ENCODE measurements around the gene PPP5C.
"Not testable (repeated sequence)": the region's sequence is repeated elsewhere in the genome, so short reads cannot be mapped to it uniquely, and the experiment has no call there.

PPP5C gene

GRCh38 chr19:46364359-46364758, 17.5 kb downstream of the PPP5C start:
- DNase-seq (ENCODE audit: low read depth, low spot score) = no peak

GRCh38 chr19:46365561-46365960, 18.7 kb downstream of the PPP5C start:
- DNase-seq (ENCODE audit: low read depth, low spot score) = no peak

- DNase-seq (ENCODE audit: low read depth, low spot score) = no peak
Measured at GRCh38 chr19:46366620-46367292, 19.9 kb downstream of the PPP5C start.

- no peak for DNase-seq (ENCODE audit: low read depth, low spot score)
Measured at GRCh38 chr19:46367426-46367825, 20.5 kb downstream of the PPP5C start.

GRCh38 chr19:46368116-46368515, 21.2 kb downstream of the PPP5C start:
- no peak for DNase-seq (ENCODE audit: low read depth, low spot score)

- no peak for DNase-seq (ENCODE audit: low read depth, low spot score)
Measured at GRCh38 chr19:46369817-46370216, 22.9 kb downstream of the PPP5C start.

GRCh38 chr19:46371371-46371901, 24.5 kb downstream of the PPP5C start:
- DNase-seq (ENCODE audit: low read depth, low spot score) = no peak

- DNase-seq (ENCODE audit: low read depth, low spot score) = no peak
Measured at GRCh38 chr19:46372901-46373490, 26.1 kb downstream of the PPP5C start.

GRCh38 chr19:46373491-46374359, 26.8 kb downstream of the PPP5C start:
- no peak for DNase-seq (ENCODE audit: low read depth, low spot score)

GRCh38 chr19:46374536-46375475, 27.9 kb downstream of the PPP5C start:
- no peak for DNase-seq (ENCODE audit: low read depth, low spot score)

GRCh38 chr19:46375476-46376067, 28.7 kb downstream of the PPP5C start:
- not testable (repeated sequence) for DNase-seq (ENCODE audit: low read depth, low spot score)

GRCh38 chr19:46376241-46377153, 29.6 kb downstream of the PPP5C start:
- no peak for DNase-seq (ENCODE audit: low read depth, low spot score)

- DNase-seq (ENCODE audit: low read depth, low spot score) = no peak
Measured at GRCh38 chr19:46378268-46378667, 31.4 kb downstream of the PPP5C start.

- DNase-seq (ENCODE audit: low read depth, low spot score) = no peak
Measured at GRCh38 chr19:46380690-46381089, 33.8 kb downstream of the PPP5C start.

- DNase-seq (ENCODE audit: low read depth, low spot score) = no peak
Measured at GRCh38 chr19:46381346-46381745, 34.5 kb downstream of the PPP5C start.

GRCh38 chr19:46381756-46382345, 35.0 kb downstream of the PPP5C start:
- no peak for DNase-seq (ENCODE audit: low read depth, low spot score)

GRCh38 chr19:46383171-46383815, 36.4 kb downstream of the PPP5C start:
- no peak for DNase-seq (ENCODE audit: low read depth, low spot score)

- DNase-seq (ENCODE audit: low read depth, low spot score) = no peak
Measured at GRCh38 chr19:46383846-46384245, 37.0 kb downstream of the PPP5C start.

- DNase-seq (ENCODE audit: low read depth, low spot score) = no peak
Measured at GRCh38 chr19:46384396-46384795, 37.5 kb downstream of the PPP5C start.
